HG02884 (cell line): ENCODE measurements around the gene SLC23A2.
"Not testable (repeated sequence)": the region's sequence is repeated elsewhere in the genome, so short reads cannot be mapped to it uniquely, and the experiment has no call there.

Experiments used
- ATAC-seq: cut with Tn5 transposase; IDR thresholded peaks from one replicate; pipeline ENCODE4 v1.9.1; 2021; ENCODE audit warnings: mild to moderate bottlenecking, moderate library complexity; ENCODE audit not compliant: unreplicated experiment

The SLC23A2 gene

DNA sequence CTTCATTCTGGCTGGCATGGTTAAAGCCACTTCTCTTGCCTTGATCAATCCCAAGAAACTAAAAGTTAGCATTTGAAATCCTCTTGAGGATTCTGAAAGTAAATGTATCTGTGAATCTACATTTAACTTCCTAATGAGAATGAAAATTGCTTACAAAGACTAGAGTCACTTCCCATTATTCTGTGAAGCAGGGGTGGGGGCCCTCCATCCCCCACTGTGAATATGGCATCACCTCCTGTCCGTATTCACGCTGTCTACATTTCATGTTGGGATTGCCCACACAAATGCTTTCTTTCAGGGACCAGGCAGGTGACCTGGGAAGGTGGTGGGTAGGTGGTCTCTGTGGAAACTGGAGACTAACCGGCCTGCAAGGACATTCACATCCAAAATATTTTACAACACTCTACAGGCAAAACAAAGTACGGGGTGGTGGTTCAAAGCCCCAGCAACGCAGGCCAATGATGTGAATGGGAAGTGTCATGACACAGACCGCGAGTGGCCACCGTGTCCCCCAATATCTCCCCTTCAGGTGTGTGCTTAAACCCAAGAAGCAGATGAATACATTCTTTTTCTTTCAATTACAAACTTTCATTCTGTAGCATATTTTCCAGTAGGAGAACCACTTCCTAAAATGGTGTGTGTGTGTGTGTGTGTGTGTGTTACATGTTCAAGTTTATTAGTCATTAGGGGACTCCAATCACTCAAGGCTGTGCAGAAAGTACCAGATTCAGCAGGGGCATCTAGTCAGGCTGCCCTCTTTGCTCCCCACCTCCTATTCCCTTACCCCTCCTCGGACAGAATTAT is 147.4 kb downstream of the SLC23A2 start:
- ATAC-seq, result no peak

GRCh38 chr20:4853004-4853403 is 148.3 kb downstream of the SLC23A2 start:
- ATAC-seq, result no peak

DNA sequence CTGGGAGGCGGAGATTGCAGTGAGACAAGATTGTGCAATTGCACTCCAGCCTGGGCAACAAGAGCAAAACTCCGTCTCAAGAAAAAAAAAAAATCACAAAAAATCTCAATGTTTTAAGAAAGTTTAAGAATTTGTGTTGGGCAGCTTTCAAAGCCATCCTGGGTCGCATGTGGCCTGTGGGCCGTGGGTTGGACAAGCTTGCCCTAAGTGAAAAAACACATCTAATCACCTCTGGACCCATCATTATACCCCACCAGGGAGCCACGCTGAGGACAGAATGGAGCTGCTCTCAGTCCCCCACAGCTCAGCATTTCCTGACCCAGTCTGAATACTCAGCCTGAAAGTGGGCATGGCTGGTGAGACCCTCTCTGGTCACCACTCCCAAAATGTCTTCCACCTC is 150.3 kb downstream of the SLC23A2 start:
- no peak for ATAC-seq

- ATAC-seq, result not testable (repeated sequence)
These were observed 152.5 kb downstream of the SLC23A2 start for GRCh38 chr20:4848829-4849228.

- ATAC-seq, result no peak
These were observed 153.3 kb downstream of the SLC23A2 start for GRCh38 chr20:4848041-4848440.

GRCh38 chr20:4846821-4847220 is 154.5 kb downstream of the SLC23A2 start:
- no peak for ATAC-seq

- no peak for ATAC-seq
These were observed 156.4 kb downstream of the SLC23A2 start for GRCh38 chr20:4844751-4845465.

DNA sequence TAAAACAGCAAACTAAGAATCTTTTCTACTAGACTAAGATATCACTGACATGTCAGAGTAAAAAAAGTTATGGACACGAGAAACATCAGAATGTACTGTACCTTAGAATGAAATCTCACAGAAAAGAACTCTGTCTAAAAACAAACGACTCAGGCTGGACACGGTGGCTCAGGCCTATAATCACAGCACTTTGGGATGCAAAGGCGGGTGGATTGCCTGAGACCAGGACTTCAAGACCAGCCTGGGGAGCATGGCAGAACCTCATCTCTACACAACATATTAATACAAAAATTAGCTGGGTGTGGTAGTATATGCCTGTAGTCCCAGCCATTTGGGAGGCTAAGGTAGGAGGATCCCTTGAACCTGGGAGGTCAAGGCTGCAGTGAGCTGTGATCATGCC is 157.0 kb downstream of the SLC23A2 start:
- no peak for ATAC-seq

- no peak for ATAC-seq
These were observed 160.5 kb downstream of the SLC23A2 start for GRCh38 chr20:4840801-4841200.

DNA sequence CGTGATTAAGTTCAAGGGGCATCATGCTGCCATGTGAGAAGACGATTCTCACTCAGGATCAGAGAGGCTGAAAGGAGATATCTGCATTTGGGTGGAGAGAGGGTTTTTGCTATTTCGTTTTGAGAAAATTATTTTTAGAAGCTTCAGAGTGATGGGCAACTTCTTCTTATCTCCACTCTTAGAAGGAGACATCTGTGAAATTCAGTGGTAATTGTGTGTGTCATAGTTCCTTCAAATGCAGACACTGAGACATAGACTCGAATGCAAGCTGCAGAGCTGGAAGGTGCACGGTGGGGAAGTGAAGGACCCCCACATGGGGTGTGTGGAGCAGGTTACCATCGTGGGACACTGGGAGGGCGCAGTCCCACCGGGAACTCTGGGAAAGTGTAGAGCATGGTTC is 162.8 kb downstream of the SLC23A2 start:
- ATAC-seq, result no peak

DNA sequence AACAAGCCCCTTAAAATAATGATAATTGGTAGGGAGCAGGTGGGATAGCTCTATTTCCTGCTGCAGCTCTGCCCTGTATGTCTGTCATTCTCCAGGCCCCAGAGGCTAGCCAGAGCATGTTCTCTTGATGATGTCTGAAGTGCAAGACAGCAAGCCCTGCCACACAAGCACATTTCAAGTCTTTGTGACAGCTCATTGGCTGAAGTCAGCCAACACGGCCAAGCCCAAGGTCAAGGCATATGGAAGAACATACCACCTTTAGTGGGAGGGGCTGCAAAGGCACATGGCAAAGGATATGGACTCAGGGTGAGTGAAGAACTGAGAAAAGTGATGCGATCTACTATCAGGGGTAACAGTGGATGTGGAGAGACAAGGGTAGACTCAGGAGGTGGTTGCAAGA is 163.6 kb downstream of the SLC23A2 start:
- no peak for ATAC-seq

DNA sequence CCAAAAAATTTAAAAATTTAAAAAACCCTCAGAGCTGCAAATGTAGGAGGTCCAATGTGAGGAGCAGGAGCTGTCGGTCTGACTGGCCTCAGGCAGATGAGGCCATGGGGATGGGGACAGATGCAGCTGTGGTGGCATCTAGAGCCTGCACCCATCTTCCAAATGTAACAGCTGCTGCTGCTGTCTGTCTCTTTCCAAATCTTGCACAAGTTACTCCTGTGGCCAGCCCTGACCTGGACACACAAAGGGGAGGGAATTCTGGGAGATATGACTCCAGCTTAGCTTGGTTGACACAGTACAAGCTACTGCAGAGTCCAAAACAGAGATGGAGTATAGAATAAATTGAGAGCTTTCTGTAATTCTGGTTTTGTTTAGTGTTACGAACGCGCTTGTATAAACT is 164.4 kb downstream of the SLC23A2 start:
- ATAC-seq, result no peak

GRCh38 chr20:4836473-4836872 is 164.8 kb downstream of the SLC23A2 start:
- no peak for ATAC-seq

DNA sequence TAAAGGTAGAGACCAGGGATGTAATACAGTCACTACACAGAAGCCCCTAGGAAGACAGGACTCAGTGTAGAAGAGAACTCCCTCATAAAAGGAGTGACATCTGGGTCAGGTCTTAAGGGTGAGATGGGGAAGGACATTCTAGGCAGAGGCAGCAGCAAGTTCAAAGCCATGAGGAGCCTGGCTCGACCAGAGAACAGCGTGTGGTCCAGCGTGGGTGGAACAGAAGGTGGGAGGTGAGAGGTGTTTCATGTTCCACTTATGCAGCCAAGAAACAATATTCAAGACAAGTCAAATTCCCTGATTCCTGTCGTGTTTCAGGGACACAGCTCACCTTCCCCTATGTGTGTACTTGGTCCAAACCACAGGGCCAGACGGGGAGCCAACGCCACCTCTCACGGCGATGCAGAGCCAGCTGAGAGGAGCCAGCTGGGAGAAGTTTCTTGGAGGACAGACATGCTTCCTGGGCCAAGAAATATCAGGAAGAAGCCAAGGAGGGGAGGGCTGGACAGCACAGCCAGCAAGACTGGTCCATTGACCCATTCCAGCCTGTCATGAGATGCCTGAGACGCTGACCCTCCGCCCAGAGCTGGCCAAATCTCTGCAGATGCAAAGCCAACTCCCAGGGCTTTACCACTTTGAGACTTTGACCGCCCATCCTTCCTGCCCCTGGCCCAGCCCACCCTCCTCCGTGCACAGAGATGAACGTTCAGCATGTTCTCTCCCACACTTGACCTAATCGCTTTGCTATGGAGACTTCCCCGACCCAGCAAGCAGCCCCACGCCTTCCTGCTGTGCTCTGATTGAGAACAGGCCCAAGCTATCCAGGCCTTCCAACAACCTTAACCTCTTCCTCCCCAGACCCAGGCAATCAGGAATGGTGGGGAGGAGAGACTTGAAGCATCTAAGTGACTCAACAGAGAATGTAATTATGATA is 165.8 kb downstream of the SLC23A2 start:
- ATAC-seq, result no peak

DNA sequence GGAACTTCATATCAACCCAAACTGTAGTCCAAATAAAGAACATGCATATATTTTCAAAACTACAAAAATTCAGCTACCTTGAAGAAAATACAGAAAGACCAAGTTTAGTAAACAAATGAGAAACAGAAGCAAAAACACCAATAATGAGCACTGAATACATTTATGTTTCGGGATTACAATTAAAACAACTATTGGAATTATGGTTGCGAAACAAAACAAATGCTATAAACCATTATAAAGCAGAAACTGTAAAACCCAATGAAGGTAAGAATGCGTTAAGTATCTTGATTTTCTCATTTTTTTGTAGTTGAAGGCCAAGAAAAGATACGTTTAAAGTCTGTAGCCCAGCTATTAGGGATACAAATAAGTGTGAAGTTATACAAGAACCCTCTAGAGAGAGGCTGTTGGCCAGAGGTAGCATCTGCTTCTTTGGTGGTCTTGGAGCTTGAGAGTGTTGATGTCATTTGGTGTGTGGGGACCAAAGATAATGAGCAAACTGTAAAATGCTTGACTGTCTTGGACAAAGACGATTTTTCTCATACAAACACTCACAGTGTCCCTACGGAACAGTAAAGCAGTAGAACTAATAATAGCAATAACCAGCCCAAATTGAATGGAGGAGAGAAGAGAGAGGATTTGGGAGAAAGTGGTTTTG is 168.1 kb downstream of the SLC23A2 start:
- ATAC-seq, result no peak

- no peak for ATAC-seq
These were observed 168.8 kb downstream of the SLC23A2 start for GRCh38 chr20:4832469-4832868.

DNA sequence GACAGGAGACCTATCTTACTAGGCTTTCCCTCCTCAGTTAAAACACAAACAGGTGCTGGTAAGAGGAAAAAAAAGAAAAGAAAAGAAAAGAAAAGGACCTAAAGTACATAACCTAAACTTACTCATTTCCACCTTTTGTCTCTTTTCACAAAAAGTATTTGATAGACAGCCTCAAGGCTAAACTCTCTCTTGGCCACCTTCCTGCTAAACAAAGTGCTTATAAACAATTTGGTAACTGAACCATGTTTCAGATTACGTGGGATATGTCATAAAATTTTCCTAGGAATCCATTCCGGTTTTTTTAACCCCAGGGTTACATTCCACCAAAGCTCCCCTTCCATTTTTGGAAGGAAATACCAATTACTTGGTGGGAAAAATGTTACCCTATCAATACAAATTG is 170.6 kb downstream of the SLC23A2 start:
- no peak for ATAC-seq

DNA sequence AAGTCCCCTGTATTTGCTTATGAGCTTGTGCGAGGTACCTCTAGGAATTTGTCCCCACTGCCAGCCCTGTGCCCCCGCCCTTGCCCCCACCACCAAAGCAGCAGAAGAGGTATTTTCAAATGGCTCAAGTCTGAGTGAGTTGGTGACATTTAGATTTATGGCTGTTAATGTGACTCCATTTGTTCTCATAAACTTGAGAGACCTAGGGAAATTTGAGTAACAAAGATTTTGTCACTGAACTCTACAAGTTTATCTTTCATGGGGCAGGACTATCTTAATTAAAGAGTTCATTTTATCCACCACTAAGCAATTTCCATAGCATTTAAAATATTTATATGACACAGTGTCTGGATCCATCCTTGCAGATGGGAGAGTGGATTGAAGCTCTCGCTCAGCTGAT is 171.1 kb downstream of the SLC23A2 start:
- no peak for ATAC-seq

- ATAC-seq, result no peak
These were observed 171.6 kb downstream of the SLC23A2 start for GRCh38 chr20:4829514-4830215.

GRCh38 chr20:4828830-4829513 is 172.3 kb downstream of the SLC23A2 start:
- no peak for ATAC-seq
